Nephron (organoid): ENCODE results near the gene PPM1L.
"Not testable (repeated sequence)": the region's sequence is repeated elsewhere in the genome, so short reads cannot be mapped to it uniquely, and the experiment has no call there.

Experiments
- H3K27ac Mint-ChIP-seq, 3 experiments: 2 replicates each; pipeline ENCODE4 v1.8.0; 2020; ENCODE audit warnings: mixed read lengths in 3 of 3, mild to moderate bottlenecking in 2 of 3, moderate library complexity in 1 of 3
- H3K27me3 Mint-ChIP-seq: 2 replicates; pipeline ENCODE4 v1.8.0; 2021; ENCODE audit warnings: low read depth, mild to moderate bottlenecking, moderate library complexity, mixed read lengths
- H3K36me3 Mint-ChIP-seq: 2 replicates; pipeline ENCODE4 v1.8.0; 2020; ENCODE audit warnings: low read depth, mixed read lengths
- H3K4me1 Mint-ChIP-seq: 2 replicates; pipeline ENCODE4 v1.8.0; 2020; ENCODE audit warnings: mixed read lengths
- H3K4me3 Mint-ChIP-seq, 3 experiments: 2 replicates each; pipeline ENCODE4 v1.8.0; 2020; ENCODE audit warnings: mild to moderate bottlenecking in 3 of 3, mixed read lengths in 3 of 3, moderate library complexity in 2 of 3
- H3K9me3 Mint-ChIP-seq: 2 replicates; pipeline ENCODE4 v1.8.0; 2020; ENCODE audit warnings: mixed read lengths
- TF ChIP-seq, protein P1 (sequence below), 3 experiments: fragments of 200-600 bp; sonication (generic); IDR thresholded peaks; one replicate each; pipeline ENCODE4 v1.5.0; 2021; ENCODE audit warnings: antibody characterized with exemption in 3 of 3; ENCODE audit not compliant: unreplicated experiment in 3 of 3

Gene PPM1L

DNA sequence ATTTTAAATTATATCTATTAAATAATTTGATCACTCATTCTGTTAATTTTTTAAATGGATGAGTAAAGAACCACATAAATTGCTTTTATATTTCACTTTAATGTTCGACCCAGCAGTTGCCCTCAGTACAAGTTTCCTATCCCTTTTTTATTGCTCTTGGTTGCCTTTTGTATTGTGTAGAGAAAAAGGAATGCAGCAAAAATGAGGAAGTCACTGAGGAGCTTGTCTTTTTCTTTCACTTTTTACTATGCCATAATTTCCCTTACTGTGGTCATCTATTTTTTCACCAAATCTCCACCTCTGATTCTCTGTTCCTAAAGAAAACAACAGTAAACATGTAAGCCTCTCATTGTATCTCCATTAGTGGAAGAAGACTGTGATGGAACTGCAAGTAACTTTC, 226.5 kb downstream of the PPM1L start:
- Mint-ChIP-seq H3K27me3 (peaks cover 4% of the 10 kb centered on the region), H3K4me1 (peaks cover 6% of the 10 kb centered on the region), H3K4me3 (no peak overlapping the region), H3K36me3 (no peaks in the 10 kb centered on the region), H3K9me3 (peaks cover 10% of the 10 kb centered on the region), H3K27ac (no peak overlapping the region)
- TF ChIP-seq, protein P1, sequence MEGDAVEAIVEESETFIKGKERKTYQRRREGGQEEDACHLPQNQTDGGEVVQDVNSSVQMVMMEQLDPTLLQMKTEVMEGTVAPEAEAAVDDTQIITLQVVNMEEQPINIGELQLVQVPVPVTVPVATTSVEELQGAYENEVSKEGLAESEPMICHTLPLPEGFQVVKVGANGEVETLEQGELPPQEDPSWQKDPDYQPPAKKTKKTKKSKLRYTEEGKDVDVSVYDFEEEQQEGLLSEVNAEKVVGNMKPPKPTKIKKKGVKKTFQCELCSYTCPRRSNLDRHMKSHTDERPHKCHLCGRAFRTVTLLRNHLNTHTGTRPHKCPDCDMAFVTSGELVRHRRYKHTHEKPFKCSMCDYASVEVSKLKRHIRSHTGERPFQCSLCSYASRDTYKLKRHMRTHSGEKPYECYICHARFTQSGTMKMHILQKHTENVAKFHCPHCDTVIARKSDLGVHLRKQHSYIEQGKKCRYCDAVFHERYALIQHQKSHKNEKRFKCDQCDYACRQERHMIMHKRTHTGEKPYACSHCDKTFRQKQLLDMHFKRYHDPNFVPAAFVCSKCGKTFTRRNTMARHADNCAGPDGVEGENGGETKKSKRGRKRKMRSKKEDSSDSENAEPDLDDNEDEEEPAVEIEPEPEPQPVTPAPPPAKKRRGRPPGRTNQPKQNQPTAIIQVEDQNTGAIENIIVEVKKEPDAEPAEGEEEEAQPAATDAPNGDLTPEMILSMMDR (IDR thresholded peaks at IDR 0.05; ENCODE audit: unreplicated experiment in 3 of 3) = no peak

DNA sequence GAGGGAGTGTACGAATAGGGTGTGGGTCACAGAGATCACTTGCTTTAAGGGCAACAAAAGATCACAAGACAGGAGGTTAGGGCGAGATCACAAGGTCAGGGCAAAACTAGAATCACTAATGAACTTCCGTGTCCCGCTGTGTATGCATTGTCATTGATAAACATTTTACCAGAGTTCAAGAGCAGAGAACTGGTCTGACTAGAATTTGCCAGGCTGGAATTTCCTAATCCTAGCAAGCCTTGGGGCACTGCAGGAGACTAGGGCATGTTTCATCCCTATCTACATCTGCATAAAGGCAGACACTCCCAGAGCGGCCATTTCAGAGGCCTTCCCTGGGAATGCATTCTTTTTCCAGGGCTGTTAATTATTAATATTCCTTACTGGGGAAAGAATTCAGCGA, 227.9 kb downstream of the PPM1L start:
- not testable (repeated sequence) for H3K27ac Mint-ChIP-seq, H3K4me1 Mint-ChIP-seq, H3K4me3 Mint-ChIP-seq, H3K9me3 Mint-ChIP-seq, H3K36me3 Mint-ChIP-seq, H3K27me3 Mint-ChIP-seq

DNA sequence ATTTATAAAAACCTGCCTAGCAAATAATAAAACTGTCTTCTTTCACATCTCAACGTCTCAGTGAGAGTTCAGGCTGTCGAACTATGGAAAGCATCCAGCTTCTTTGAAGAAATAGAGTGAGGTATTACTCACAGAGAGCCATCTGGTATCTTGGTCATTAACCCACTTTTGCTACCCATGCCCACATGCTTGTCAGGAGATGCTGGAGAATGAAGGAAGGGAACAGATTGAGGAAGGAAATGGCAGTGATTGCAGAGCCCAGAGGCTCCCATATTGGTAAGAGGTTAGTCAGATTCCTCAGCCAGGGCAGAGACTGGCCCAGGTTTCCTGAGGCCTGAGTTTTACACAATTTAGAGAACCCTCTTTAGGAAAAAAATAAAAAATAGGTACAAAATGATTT, 230.0 kb downstream of the PPM1L start:
- H3K27ac Mint-ChIP-seq = peak overlapping the region in 2 of 3 experiments; percentile 65 to 76
- H3K9me3 Mint-ChIP-seq = peaks cover 10% of the 10 kb centered on the region
- peaks cover 6% of the 10 kb centered on the region for H3K4me1 Mint-ChIP-seq
- no peaks in the 10 kb centered on the region for H3K27me3 Mint-ChIP-seq
- no peak overlapping the region for H3K4me3 Mint-ChIP-seq
- TF ChIP-seq, protein P1 (IDR thresholded peaks at IDR 0.05; ENCODE audit: unreplicated experiment in 3 of 3) = no peak
- H3K36me3 Mint-ChIP-seq = no peaks in the 10 kb centered on the region

DNA sequence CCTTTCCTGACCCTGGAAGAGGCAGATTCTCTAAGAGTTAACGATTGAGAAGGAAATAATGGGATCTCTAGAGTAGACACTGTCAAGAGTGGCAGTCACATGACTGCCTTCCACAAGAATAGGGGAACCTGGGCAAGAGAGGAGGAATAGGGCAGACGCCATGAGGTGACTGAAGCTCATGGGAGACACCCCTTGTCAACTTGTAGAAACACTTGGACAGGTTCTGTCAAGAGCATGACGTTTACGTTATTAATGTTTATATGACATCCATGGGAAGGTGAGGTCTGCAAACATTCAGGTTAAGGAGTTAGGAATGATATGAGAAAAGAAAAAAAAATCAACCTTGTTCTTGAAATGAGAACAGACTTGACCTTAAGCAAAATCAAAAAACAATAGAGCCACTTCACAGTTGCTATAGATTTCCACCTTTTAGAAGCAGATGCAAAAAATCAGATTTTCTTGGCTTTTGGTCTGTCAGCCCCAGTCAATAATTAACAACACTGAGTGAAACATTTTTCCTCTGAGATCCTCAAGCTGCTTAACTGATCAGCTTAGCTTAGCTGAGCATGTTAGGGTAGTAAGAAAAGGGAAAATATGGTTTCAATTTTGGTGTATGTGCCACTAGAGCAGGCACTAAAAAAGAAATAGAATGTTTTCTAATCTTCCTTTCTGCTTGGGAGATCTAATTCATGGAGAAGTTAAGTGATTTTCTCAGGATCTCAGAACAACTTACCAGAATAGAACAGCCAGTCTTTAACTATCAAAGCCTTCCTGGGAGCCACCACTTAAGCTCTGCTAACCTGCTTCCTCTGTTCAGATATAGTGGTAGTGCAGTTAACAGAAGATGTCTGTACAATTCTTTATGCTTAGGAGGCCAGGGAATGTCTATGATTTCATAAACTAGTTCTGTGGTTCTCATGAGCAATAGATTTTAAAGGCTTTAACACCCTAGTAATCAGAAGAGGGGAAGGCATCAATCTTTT, 232.2 kb downstream of the PPM1L start:
- H3K36me3 Mint-ChIP-seq = no peaks in the 10 kb centered on the region
- H3K4me1 Mint-ChIP-seq = peaks cover 6% of the 10 kb centered on the region
- H3K4me3 Mint-ChIP-seq = no peak overlapping the region
- peak overlapping the region; percentile 42 to 76 (median 42) for H3K27ac Mint-ChIP-seq
- H3K27me3 Mint-ChIP-seq = no peaks in the 10 kb centered on the region
- H3K9me3 Mint-ChIP-seq = peaks cover 6% of the 10 kb centered on the region
- TF ChIP-seq, protein P1 (IDR thresholded peaks at IDR 0.05; ENCODE audit: unreplicated experiment in 3 of 3) = no peak

DNA sequence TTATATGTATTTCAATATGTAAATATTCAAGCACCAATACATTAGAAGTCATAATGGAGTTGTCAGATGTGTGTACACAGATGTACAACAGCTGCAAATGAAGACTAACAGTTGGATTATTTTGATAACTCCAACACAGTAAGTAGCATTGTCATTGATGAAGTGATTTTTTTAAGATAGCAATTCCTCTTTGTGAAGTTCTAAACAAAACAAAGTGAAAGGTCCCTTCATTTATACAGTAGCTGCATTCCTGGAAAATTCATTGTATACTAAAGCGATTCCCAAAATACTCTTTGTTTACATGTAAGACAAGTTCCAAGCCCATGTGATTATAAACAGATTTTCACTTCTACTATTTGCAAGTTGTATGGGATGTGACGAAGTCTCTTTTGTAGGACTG, 234.4 kb downstream of the PPM1L start:
- Mint-ChIP-seq H3K4me3 (no peak overlapping the region), H3K27ac (no peak overlapping the region), H3K27me3 (no peaks in the 10 kb centered on the region), H3K9me3 (peaks cover under 1% of the 10 kb centered on the region), H3K36me3 (no peaks in the 10 kb centered on the region), H3K4me1 (peaks cover 6% of the 10 kb centered on the region)
- TF ChIP-seq, protein P1 (IDR thresholded peaks at IDR 0.05; ENCODE audit: unreplicated experiment in 3 of 3) = no peak

DNA sequence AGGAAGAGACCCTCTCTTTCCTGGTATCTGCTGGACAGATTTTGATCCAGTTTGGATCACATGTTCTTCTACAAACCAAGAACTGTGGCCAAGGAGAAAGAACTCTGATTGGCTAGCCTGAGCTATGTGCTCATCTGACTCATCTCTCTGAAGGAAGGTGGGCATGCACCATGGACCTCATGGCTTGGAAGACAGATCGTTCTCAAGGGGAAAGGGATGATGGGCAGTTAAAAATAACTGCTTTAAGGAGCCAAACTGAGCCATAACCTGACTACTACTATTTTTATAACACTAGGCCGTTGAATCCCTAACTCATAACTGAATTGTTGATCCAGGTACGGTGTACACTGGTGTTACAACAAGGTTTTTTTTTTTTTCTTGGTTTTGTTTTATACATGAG, 236.7 kb downstream of the PPM1L start:
- peaks cover 4% of the 10 kb centered on the region for H3K9me3 Mint-ChIP-seq
- no peaks in the 10 kb centered on the region for H3K36me3 Mint-ChIP-seq
- TF ChIP-seq, protein P1 (IDR thresholded peaks at IDR 0.05; ENCODE audit: unreplicated experiment in 3 of 3) = no peak
- no peaks in the 10 kb centered on the region for H3K27me3 Mint-ChIP-seq
- H3K4me3 Mint-ChIP-seq = no peak overlapping the region
- no peaks in the 10 kb centered on the region for H3K4me1 Mint-ChIP-seq
- no peak overlapping the region for H3K27ac Mint-ChIP-seq
